HepG2 (cell line): Measurements from ENCODE around the gene RCBTB2. TPM values are rescaled to one million over a fixed set of nuclear protein-coding genes. Genes with fewer than 3 reads are reported as not detected.

Experiments used
- MAFG ChIP-seq: sonication (generic); formaldehyde crosslinking; IDR thresholded peaks from 2 replicates; pipeline ENCODE4 v1.5.1; 2020; ENCODE audit warnings: mild to moderate bottlenecking, missing genetic modification reagents
- MXI1 ChIP-seq: IDR thresholded peaks from 3 replicates; pipeline ENCODE4 v1.6.1; 2012; ENCODE audit warnings: low read depth, low read length, inconsistent platforms, borderline replicate concordance
- PHF20 ChIP-seq: sonication (generic); formaldehyde crosslinking; IDR thresholded peaks from 2 replicates; pipeline ENCODE4 v1.5.0; 2020; ENCODE audit warnings: mild to moderate bottlenecking, missing genetic modification reagents
- RFXAP ChIP-seq: sonication (generic); formaldehyde crosslinking; IDR thresholded peaks from 2 replicates; pipeline ENCODE4 v1.4.0; 2020; ENCODE audit warnings: missing genetic modification reagents, borderline replicate concordance
- ZKSCAN5 ChIP-seq: sonication (generic); formaldehyde crosslinking; IDR thresholded peaks from 2 replicates; pipeline ENCODE4 v1.5.1; 2020; ENCODE audit warnings: mild to moderate bottlenecking, missing genetic modification reagents
- ZNF292 ChIP-seq: sonication (generic); formaldehyde crosslinking; IDR thresholded peaks from 2 replicates; pipeline ENCODE4 v1.8.1; 2022; ENCODE audit warnings: mild to moderate bottlenecking, low read depth, missing genetic modification reagents, borderline replicate concordance
- ZNF432 ChIP-seq: sonication (generic); formaldehyde crosslinking; IDR thresholded peaks from 2 replicates; pipeline ENCODE4 v1.5.0; 2020; ENCODE audit warnings: missing genetic modification reagents, mild to moderate bottlenecking, borderline replicate concordance
- ZNF569 ChIP-seq: sonication (generic); formaldehyde crosslinking; IDR thresholded peaks from 2 replicates; pipeline ENCODE4 v1.5.0; 2020; ENCODE audit warnings: mild to moderate bottlenecking, missing genetic modification reagents, moderate library complexity, borderline replicate concordance
- ZNF619 ChIP-seq: sonication (generic); formaldehyde crosslinking; IDR thresholded peaks from 2 replicates; pipeline ENCODE4 v1.4.0; 2020; ENCODE audit warnings: mild to moderate bottlenecking, missing genetic modification reagents
- ZNF644 ChIP-seq: IDR thresholded peaks from 2 replicates; pipeline ENCODE4 v1.6.1; 2016; ENCODE audit warnings: low read depth
- ZNF724P ChIP-seq: sonication (generic); formaldehyde crosslinking; IDR thresholded peaks from 2 replicates; pipeline ENCODE4 v1.8.0; 2022; ENCODE audit warnings: missing genetic modification reagents, borderline replicate concordance
- ZSCAN30 ChIP-seq: sonication (generic); formaldehyde crosslinking; IDR thresholded peaks from 2 replicates; pipeline ENCODE4 v1.5.0; 2020; ENCODE audit warnings: mild to moderate bottlenecking, missing genetic modification reagents
- polyA plus RNA-seq, 8 experiments: library from polyadenylated mRNA; depleted of rRNA in 3 of 8; stranded (reverse) in 7 of 8; unstranded in 1 of 8; fragments of >200 nt; fragmentation: Illumina TruSeq in 4 of 8; extraction: Trizol in 4 of 8; gene quantifications; 2 replicates each; pipeline versions ENCODE4 v1.2.1 to v1.2.3, GENCODE V29; 2011 to 2016; ENCODE audit warnings: low read depth in 4 of 8, missing spikeins in 1 of 8, mixed read lengths in 1 of 8; ENCODE audit not compliant: insufficient read depth in 1 of 8
- total RNA-seq, 5 experiments: library from RNA; depleted of rRNA; stranded (reverse); fragments of >200 nt; fragmentation: Illumina TruSeq; extraction: Trizol; gene quantifications; 2 replicates each; pipeline ENCODE4 v1.2.3, GENCODE V29; 2016; ENCODE audit warnings: low read depth in 1 of 5
- TF ChIP-seq, protein P1 (sequence below): sonication (generic); formaldehyde crosslinking; IDR thresholded peaks from 2 replicates; pipeline ENCODE4 v1.4.0; 2020; ENCODE audit warnings: mild to moderate bottlenecking, missing genetic modification reagents
- TF ChIP-seq, protein P2 (sequence below): sonication (generic); formaldehyde crosslinking; IDR thresholded peaks from 2 replicates; pipeline ENCODE4 v1.4.0; 2020; ENCODE audit warnings: missing genetic modification reagents, borderline replicate concordance
- TF ChIP-seq, protein P3 (sequence below): sonication (generic); formaldehyde crosslinking; IDR thresholded peaks from 2 replicates; pipeline ENCODE4 v1.8.1; 2023; ENCODE audit warnings: mild to moderate bottlenecking, moderate library complexity, missing genetic modification reagents
- TF ChIP-seq, protein P4 (sequence below), 2 experiments: fragments of 450-650 bp in 1 of 2; sonication (generic) in 1 of 2; formaldehyde crosslinking; IDR thresholded peaks; 2 replicates each; pipeline versions ENCODE4 v1.5.0 to v1.8.0; 2020 to 2022; ENCODE audit warnings: mild to moderate bottlenecking in 1 of 2, missing genetic modification reagents in 1 of 2
- TF ChIP-seq, protein P5 (sequence below): sonication (generic); formaldehyde crosslinking; IDR thresholded peaks from 2 replicates; pipeline ENCODE4 v1.4.0; 2020; ENCODE audit warnings: missing genetic modification reagents

The RCBTB2 gene
- total and polyA plus RNA-seq, 2 of the 13 experiments (the other 11 are each of a cell fraction or from before 2014, with no cell fraction given) = 1.9 to 2.7 TPM

DNA sequence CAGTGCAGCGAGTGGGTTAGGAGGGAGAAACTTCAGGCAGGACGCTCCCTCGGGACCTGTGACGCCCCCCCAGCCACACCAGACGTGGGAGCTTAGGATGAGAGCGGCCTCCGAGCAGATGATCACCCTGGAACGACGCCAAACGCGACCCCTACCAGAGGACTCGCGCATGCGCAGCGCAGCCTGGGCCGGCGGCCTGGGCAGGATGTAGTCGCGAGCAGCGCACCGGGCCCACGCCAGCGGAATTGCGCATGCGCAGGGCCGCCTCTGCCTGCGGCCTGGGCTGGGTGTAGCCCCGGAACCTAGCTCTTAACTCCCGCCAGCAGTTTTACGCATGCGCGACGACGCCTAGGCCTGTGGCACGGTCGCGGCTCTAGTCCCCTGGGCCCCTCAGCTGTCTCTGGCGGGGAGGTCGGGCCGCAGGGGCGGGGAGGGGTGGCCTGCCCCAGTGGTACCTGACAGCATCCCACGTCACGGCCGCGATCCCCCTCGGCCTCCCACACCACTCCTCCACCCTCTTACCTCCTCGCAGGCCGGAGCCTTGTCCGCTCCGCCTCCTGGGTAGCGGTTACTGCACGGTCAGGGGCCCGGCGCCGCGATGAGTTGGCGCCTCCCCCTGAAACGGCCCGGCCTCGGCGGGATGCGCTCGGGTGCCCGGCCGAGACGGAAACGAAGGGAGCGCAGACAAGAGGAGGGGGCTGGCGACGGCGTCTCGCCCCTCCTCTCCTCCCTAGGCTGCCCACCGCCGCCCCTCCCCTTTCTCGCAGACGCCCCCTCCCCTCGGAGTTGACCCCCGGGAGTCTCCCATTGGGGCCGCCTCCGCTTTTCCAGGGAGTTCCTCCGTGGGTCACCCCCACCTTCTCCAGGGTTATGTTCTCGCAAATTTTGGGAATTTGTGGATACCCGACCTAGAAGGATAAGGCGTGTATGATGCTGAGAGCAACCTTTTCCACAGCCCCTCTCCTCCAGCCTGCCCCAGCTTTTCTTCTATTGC is at the start of gene RCBTB2 (continued):
- TF ChIP-seq ZNF292 (peak; percentile 51; the same call in 1 of the 2 replicates), PHF20 (CRISPR knock-in tag) (peak; percentile 83), ZNF724P (CRISPR knock-in tag) (peak; percentile 71), ZKSCAN5 (CRISPR knock-in tag) (0 out of 2 replicates have a peak, but pooled peaks have one; percentile 14), ZNF644 (0 out of 2 replicates have a peak, but pooled peaks have one; percentile 10), ZSCAN30 (no peak), RFXAP (peak; percentile 84), ZNF619 (CRISPR knock-in tag) (peak; percentile 16; the same call in 1 of the 2 replicates), MXI1 (peak; percentile 12; the same call in 1 of the 3 replicates), ZNF432 (CRISPR knock-in tag) (no peak; the same call in 1 of the 2 replicates), MAFG (CRISPR knock-in tag) (no peak), ZNF569 (CRISPR knock-in tag) (no peak)
- TF ChIP-seq, protein P1, sequence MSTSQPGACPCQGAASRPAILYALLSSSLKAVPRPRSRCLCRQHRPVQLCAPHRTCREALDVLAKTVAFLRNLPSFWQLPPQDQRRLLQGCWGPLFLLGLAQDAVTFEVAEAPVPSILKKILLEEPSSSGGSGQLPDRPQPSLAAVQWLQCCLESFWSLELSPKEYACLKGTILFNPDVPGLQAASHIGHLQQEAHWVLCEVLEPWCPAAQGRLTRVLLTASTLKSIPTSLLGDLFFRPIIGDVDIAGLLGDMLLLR (CRISPR knock-in tag) = peak; percentile 73
- TF ChIP-seq, protein P2, sequence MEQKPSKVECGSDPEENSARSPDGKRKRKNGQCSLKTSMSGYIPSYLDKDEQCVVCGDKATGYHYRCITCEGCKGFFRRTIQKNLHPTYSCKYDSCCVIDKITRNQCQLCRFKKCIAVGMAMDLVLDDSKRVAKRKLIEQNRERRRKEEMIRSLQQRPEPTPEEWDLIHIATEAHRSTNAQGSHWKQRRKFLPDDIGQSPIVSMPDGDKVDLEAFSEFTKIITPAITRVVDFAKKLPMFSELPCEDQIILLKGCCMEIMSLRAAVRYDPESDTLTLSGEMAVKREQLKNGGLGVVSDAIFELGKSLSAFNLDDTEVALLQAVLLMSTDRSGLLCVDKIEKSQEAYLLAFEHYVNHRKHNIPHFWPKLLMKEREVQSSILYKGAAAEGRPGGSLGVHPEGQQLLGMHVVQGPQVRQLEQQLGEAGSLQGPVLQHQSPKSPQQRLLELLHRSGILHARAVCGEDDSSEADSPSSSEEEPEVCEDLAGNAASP (CRISPR knock-in tag) = peak; percentile 57; the same call in 1 of the 2 replicates
- TF ChIP-seq, protein P3, sequence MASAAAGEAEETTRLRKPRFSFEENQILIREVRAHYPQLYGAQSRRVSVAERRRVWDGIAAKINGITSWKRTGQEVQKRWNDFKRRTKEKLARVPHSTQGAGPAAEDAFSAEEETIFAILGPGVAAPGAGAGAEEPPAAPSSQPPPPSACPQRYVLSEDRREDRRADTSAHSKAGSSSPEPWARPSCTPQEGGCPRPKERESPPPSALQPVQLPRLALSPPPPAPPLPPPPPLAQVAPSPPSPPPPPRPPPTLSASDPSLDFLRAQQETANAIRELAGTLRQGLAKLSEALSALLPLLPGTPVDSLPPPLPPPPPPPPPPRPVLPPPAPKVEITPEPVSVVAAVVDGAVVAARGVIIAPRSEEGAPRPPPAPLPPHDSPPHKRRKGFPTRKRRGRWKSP (CRISPR knock-in tag) = peak; percentile 65; the same call in 1 of the 2 replicates
- TF ChIP-seq, protein P4, sequence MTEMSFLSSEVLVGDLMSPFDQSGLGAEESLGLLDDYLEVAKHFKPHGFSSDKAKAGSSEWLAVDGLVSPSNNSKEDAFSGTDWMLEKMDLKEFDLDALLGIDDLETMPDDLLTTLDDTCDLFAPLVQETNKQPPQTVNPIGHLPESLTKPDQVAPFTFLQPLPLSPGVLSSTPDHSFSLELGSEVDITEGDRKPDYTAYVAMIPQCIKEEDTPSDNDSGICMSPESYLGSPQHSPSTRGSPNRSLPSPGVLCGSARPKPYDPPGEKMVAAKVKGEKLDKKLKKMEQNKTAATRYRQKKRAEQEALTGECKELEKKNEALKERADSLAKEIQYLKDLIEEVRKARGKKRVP (CRISPR knock-in tag; IDR thresholded peaks at IDR 0.05) = 0 out of 4 replicates have a peak, but pooled peaks of 1 of the 2 experiments have one; percentile 20
- TF ChIP-seq, protein P5, sequence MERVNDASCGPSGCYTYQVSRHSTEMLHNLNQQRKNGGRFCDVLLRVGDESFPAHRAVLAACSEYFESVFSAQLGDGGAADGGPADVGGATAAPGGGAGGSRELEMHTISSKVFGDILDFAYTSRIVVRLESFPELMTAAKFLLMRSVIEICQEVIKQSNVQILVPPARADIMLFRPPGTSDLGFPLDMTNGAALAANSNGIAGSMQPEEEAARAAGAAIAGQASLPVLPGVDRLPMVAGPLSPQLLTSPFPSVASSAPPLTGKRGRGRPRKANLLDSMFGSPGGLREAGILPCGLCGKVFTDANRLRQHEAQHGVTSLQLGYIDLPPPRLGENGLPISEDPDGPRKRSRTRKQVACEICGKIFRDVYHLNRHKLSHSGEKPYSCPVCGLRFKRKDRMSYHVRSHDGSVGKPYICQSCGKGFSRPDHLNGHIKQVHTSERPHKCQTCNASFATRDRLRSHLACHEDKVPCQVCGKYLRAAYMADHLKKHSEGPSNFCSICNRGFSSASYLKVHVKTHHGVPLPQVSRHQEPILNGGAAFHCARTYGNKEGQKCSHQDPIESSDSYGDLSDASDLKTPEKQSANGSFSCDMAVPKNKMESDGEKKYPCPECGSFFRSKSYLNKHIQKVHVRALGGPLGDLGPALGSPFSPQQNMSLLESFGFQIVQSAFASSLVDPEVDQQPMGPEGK (CRISPR knock-in tag) = peak; percentile 69
